WERI-Rb-1 (cell line): ENCODE measurements around the gene CEPT1.

Source experiments
- DNase-seq: peaks from one replicate; pipeline ENCODE4 v3.0.0-alpha.2; 2020
- H3K27ac ChIP-seq: fragments of 250-450 bp; sonication (Bioruptor Pico); 2 replicates; pipeline ENCODE4 v1.5.1; 2020; ENCODE audit warnings: mild to moderate bottlenecking, moderate library complexity
- H3K27me3 ChIP-seq: fragments of 250-450 bp; sonication (Bioruptor Pico); 2 replicates; pipeline ENCODE4 v1.5.1; 2021; ENCODE audit warnings: mild to moderate bottlenecking, low read depth, moderate library complexity; ENCODE audit not compliant: insufficient read depth, severe bottlenecking
- H3K36me3 ChIP-seq: fragments of 250-450 bp; sonication (Bioruptor Pico); 2 replicates; pipeline ENCODE4 v1.5.1; 2020; ENCODE audit warnings: mild to moderate bottlenecking, moderate library complexity
- H3K4me3 ChIP-seq: 2 replicates; pipeline ENCODE4 v1.5.1; 2011; ENCODE audit warnings: low read depth, mild to moderate bottlenecking, control low read depth, low read length
- H3K9me3 ChIP-seq: fragments of 250-450 bp; sonication (Bioruptor Pico); 2 replicates; pipeline ENCODE4 v1.5.1; 2021; ENCODE audit warnings: mild to moderate bottlenecking, moderate library complexity; ENCODE audit not compliant: severe bottlenecking
- TF ChIP-seq, protein P1 (sequence below): IDR thresholded peaks from 2 replicates; pipeline ENCODE4 v1.5.1; 2011; ENCODE audit warnings: low read depth, mild to moderate bottlenecking, control low read depth, inconsistent platforms, low read length

Gene CEPT1

GRCh38 chr1:111200802-111201161 is 60.8 kb downstream of the CEPT1 start:
- TF ChIP-seq, protein P1, sequence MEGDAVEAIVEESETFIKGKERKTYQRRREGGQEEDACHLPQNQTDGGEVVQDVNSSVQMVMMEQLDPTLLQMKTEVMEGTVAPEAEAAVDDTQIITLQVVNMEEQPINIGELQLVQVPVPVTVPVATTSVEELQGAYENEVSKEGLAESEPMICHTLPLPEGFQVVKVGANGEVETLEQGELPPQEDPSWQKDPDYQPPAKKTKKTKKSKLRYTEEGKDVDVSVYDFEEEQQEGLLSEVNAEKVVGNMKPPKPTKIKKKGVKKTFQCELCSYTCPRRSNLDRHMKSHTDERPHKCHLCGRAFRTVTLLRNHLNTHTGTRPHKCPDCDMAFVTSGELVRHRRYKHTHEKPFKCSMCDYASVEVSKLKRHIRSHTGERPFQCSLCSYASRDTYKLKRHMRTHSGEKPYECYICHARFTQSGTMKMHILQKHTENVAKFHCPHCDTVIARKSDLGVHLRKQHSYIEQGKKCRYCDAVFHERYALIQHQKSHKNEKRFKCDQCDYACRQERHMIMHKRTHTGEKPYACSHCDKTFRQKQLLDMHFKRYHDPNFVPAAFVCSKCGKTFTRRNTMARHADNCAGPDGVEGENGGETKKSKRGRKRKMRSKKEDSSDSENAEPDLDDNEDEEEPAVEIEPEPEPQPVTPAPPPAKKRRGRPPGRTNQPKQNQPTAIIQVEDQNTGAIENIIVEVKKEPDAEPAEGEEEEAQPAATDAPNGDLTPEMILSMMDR, result no peak

DNA sequence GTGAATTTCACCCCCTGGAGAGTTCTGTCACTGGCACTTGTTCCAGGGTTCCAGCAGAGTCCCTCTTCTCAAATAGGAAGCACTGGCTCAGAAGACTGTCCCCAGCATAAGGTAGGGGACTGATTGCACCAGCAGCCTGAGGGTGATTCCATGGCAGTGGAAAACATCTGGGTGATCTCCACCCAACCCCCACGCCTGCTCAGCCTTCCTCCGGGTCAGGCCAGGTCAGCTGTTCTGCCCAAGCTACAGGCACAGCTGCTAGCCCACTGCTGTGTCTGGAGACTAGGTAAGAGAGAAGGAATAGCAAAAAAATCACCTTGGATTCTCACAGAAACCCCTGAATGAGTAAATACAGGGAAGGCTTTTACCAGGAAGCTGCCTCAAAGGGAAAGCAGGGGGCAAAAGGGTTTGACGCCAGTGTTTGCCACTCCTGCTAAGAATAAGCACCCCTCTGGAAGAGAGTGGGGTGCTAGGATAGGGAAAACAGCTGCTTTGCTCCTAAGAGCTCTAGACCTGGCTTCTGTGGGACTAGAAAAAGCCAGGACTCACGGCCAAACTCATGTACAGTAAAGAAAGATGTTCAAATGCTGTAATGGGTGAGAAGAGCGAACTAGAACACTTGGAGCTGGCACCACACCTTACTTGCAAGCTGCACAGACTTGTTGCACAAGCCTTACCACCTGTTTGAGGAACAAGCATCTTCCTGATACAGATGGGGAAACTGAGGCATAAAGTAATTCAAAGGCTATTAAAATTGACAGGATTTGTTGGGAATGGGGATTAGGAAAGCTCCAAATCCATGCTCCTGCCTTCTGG is 61.5 kb downstream of the CEPT1 start:
- peak; percentile 18 for DNase-seq
- no peak overlapping the region for H3K4me3 ChIP-seq
- no peaks in the 10 kb centered on the region for H3K27me3 ChIP-seq
- TF ChIP-seq, protein P1, result no peak
- H3K36me3 ChIP-seq, result no peaks in the 10 kb centered on the region
- no peak overlapping the region for H3K27ac ChIP-seq
- no peaks in the 10 kb centered on the region for H3K9me3 ChIP-seq

More at GRCh38 chr1:111200802-111201161, 60.8 kb downstream of the CEPT1 start:
- Histone ChIP-seq H3K4me3 (no peak overlapping the region), H3K27ac (no peak overlapping the region), H3K36me3 (no peaks in the 10 kb centered on the region), H3K27me3 (no peaks in the 10 kb centered on the region), H3K9me3 (no peaks in the 10 kb centered on the region)
- DNase-seq, result no peak

GRCh38 chr1:111202366-111202706 is 62.3 kb downstream of the CEPT1 start:
- no peak for DNase-seq
- Histone ChIP-seq H3K9me3 (no peaks in the 10 kb centered on the region), H3K27ac (no peak overlapping the region), H3K36me3 (no peaks in the 10 kb centered on the region), H3K27me3 (no peaks in the 10 kb centered on the region), H3K4me3 (no peak overlapping the region)
- TF ChIP-seq, protein P1, result no peak

DNA sequence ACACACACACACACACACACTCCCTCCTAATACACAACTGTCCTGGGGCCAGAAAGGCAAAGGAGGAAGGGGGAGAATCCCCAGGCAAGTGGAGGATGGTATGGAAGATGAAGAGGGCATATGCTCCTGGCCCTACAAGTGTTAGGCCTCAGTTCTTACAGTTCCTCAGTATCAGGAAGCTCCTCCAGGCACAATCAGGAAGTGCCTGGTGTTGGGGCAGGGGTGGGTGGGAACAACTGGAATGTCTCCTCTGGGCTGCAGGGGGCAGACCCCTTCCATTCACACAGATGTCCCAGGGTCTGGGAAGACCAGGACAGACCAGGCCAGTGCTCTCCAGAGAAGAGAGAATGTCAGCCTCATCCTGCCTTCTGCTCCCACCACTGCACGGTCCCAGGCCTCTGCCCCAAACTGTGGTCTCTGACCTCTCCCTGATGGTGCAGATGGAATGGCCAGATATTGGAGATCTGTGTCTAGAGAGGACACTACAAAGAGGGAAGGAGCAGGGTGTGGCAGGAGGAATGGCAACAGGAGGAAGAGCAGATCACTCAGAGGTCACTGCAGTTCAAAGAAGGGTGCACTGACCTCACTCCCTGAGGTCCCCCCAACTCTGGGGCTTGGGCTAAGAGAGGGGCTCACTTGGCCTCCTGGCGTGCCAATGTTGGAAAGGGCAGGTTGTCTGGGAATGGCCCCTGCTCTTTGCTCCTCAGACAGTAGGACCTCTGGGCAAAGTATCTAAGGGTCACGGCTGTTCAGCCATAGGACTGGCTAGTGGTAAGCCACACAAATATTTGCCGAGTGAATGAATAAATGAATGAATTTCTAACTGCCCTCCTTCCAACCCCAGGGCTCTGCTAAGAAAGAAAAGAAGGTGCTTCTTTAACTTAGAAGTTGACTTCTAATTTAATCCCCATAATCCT is 62.9 kb downstream of the CEPT1 start:
- TF ChIP-seq, protein P1, result no peak
- no peak for DNase-seq
- H3K27ac ChIP-seq, result no peak overlapping the region
- H3K9me3 ChIP-seq, result no peaks in the 10 kb centered on the region
- H3K4me3 ChIP-seq, result peak overlapping the region; percentile 31; the same call in 1 of the 2 replicates
- H3K27me3 ChIP-seq, result no peaks in the 10 kb centered on the region
- H3K36me3 ChIP-seq, result no peaks in the 10 kb centered on the region

- TF ChIP-seq, protein P1, result no peak
- Histone ChIP-seq H3K27ac (no peak overlapping the region), H3K4me3 (peak overlapping the region; percentile 31), H3K36me3 (no peaks in the 10 kb centered on the region), H3K9me3 (no peaks in the 10 kb centered on the region), H3K27me3 (no peaks in the 10 kb centered on the region)
- DNase-seq, result peak; percentile 14
Observed at GRCh38 chr1:111203681-111204200, 63.7 kb downstream of the CEPT1 start.
